Astrocyte (in vitro differentiated cells and primary cell): ENCODE data around the gene ROBO2. TPM values are rescaled to one million over a fixed set of nuclear protein-coding genes. Genes with fewer than 3 reads are reported as not detected.

Experiments used
- DNase-seq: peaks from one replicate; pipeline ENCODE4 v3.0.0-alpha.2; 2010; ENCODE audit warnings: low read depth
- FAIRE-seq: peaks from 2 replicates; lab custom pipeline; 2011; peaks lifted over from hg19 to GRCh38; lab: Jason Lieb, UNC
- H2AFZ ChIP-seq: 2 replicates; pipeline ENCODE4 v1.6.0; 2012; ENCODE audit warnings: low read depth, low read length, inconsistent platforms
- H3K27ac ChIP-seq: 2 replicates; pipeline ENCODE4 v1.5.1; 2011; ENCODE audit warnings: low read depth, low read length, inconsistent platforms
- H3K27me3 ChIP-seq: 2 replicates; pipeline ENCODE4 v1.6.0; 2011; ENCODE audit warnings: low read length, inconsistent platforms; ENCODE audit not compliant: insufficient read depth
- H3K36me3 ChIP-seq: 2 replicates; pipeline ENCODE4 v1.5.1; 2011; ENCODE audit warnings: low read length, inconsistent platforms; ENCODE audit not compliant: insufficient read depth
- H3K4me1 ChIP-seq: 2 replicates; pipeline ENCODE4 v1.5.1; 2011; ENCODE audit warnings: low read length, inconsistent platforms; ENCODE audit not compliant: insufficient read depth
- H3K4me2 ChIP-seq: 2 replicates; pipeline ENCODE4 v1.6.0; 2012; ENCODE audit warnings: low read length, inconsistent platforms
- H3K4me3 ChIP-seq: 2 replicates; pipeline ENCODE4 v1.5.1; 2011; ENCODE audit warnings: low read depth, mild to moderate bottlenecking, low read length, inconsistent platforms; ENCODE audit not compliant: insufficient read depth
- H3K79me2 ChIP-seq: 2 replicates; pipeline ENCODE4 v1.6.0; 2012; ENCODE audit warnings: mild to moderate bottlenecking, low read length, inconsistent platforms; ENCODE audit not compliant: insufficient read depth
- H3K9ac ChIP-seq: 2 replicates; pipeline ENCODE4 v1.6.0; 2012; ENCODE audit warnings: mild to moderate bottlenecking, low read length, inconsistent platforms
- H3K9me3 ChIP-seq: 2 replicates; pipeline ENCODE4 v1.5.1; 2012; ENCODE audit warnings: low read depth, mild to moderate bottlenecking, low read length, inconsistent platforms; ENCODE audit not compliant: insufficient read depth
- H4K20me1 ChIP-seq: 2 replicates; pipeline ENCODE4 v1.6.0; 2012; ENCODE audit warnings: low read length, inconsistent platforms; ENCODE audit not compliant: insufficient read depth
- H3K27ac Mint-ChIP-seq: one replicate; pipeline ENCODE4 v1.8.0; 2021; ENCODE audit warnings: mild to moderate bottlenecking, mixed read lengths; ENCODE audit not compliant: unreplicated experiment
- H3K27me3 Mint-ChIP-seq: one replicate; pipeline ENCODE4 v1.8.0; 2021; ENCODE audit warnings: low read depth, mixed read lengths; ENCODE audit not compliant: unreplicated experiment
- H3K36me3 Mint-ChIP-seq: one replicate; pipeline ENCODE4 v1.8.0; 2021; ENCODE audit warnings: low read depth, mixed read lengths; ENCODE audit not compliant: unreplicated experiment
- H3K4me1 Mint-ChIP-seq: one replicate; pipeline ENCODE4 v1.8.0; 2021; ENCODE audit warnings: low read depth, mixed read lengths; ENCODE audit not compliant: unreplicated experiment
- H3K4me3 Mint-ChIP-seq: one replicate; pipeline ENCODE4 v1.8.0; 2021; ENCODE audit warnings: mild to moderate bottlenecking, moderate library complexity, mixed read lengths; ENCODE audit not compliant: unreplicated experiment
- H3K9me3 Mint-ChIP-seq: one replicate; pipeline ENCODE4 v1.8.0; 2021; ENCODE audit warnings: mild to moderate bottlenecking, mixed read lengths; ENCODE audit not compliant: unreplicated experiment
- EZH2 ChIP-seq: IDR thresholded peaks from 2 replicates; pipeline ENCODE4 v1.6.1; 2012; ENCODE audit warnings: mild to moderate bottlenecking, low read length, inconsistent platforms; ENCODE audit not compliant: insufficient read depth
- total RNA-seq: library from RNA; stranded (reverse); gene quantifications from 2 replicates; pipeline ENCODE4 v1.2.1, GENCODE V29; 2021
- TF ChIP-seq, protein P1 (sequence below): IDR thresholded peaks from 2 replicates; pipeline ENCODE4 v1.5.1; 2011; ENCODE audit warnings: low read depth, mild to moderate bottlenecking, inconsistent platforms, low read length, moderate library complexity; ENCODE audit not compliant: insufficient read depth

Gene ROBO2
- total RNA-seq, 1 donor from 2014 or later, result 1.4 TPM

DNA sequence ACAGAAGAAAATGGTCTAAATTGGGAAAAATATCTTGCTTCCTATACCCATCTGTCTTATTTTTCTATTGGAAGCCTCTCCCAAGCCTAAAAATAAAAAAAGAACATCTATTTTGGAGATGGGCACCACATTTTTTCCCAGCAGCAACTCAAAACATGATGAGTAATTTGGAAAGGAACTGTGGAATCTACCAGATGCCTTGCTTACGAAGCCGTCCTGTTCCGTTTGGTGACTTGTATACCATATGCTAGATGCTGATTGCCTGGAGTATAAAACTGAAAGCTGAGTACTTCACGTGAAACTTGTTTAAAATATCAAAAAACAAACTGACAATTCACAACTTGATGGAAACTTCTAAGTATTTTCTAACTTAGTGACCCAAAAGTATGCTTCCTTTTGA is 491.0 kb downstream of the ROBO2 start:
- Histone ChIP-seq H3K27ac (no peak overlapping the region), H2AFZ (no peak overlapping the region), H3K27me3 (no peaks in the 10 kb centered on the region), H4K20me1 (no peaks in the 10 kb centered on the region), H3K4me2 (no peak overlapping the region), H3K4me3 (no peak overlapping the region), H3K9me3 (peaks cover 5% of the 10 kb centered on the region), H3K4me1 (no peaks in the 10 kb centered on the region), H3K79me2 (no peaks in the 10 kb centered on the region), H3K36me3 (no peaks in the 10 kb centered on the region), H3K9ac (no peak overlapping the region)
- H3K4me1 Mint-ChIP-seq, result peaks cover 2% of the 10 kb centered on the region
- TF ChIP-seq, protein P1, sequence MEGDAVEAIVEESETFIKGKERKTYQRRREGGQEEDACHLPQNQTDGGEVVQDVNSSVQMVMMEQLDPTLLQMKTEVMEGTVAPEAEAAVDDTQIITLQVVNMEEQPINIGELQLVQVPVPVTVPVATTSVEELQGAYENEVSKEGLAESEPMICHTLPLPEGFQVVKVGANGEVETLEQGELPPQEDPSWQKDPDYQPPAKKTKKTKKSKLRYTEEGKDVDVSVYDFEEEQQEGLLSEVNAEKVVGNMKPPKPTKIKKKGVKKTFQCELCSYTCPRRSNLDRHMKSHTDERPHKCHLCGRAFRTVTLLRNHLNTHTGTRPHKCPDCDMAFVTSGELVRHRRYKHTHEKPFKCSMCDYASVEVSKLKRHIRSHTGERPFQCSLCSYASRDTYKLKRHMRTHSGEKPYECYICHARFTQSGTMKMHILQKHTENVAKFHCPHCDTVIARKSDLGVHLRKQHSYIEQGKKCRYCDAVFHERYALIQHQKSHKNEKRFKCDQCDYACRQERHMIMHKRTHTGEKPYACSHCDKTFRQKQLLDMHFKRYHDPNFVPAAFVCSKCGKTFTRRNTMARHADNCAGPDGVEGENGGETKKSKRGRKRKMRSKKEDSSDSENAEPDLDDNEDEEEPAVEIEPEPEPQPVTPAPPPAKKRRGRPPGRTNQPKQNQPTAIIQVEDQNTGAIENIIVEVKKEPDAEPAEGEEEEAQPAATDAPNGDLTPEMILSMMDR, result no peak
- no peak for TF ChIP-seq EZH2
- no peaks in the 10 kb centered on the region for H3K36me3 Mint-ChIP-seq
- no peaks in the 10 kb centered on the region for H3K27me3 Mint-ChIP-seq
- H3K4me3 Mint-ChIP-seq, result no peak overlapping the region
- peaks cover 7% of the 10 kb centered on the region for H3K9me3 Mint-ChIP-seq
- FAIRE-seq (no peak), DNase-seq (no peak)
- H3K27ac Mint-ChIP-seq, result no peak overlapping the region

GRCh38 chr3:77535116-77535515 is 495.2 kb downstream of the ROBO2 start:
- H3K27me3 Mint-ChIP-seq, result no peaks in the 10 kb centered on the region
- H3K27ac Mint-ChIP-seq, result no peak overlapping the region
- Histone ChIP-seq H3K4me1 (no peaks in the 10 kb centered on the region), H2AFZ (no peak overlapping the region), H3K4me3 (no peak overlapping the region), H3K9me3 (peaks cover 5% of the 10 kb centered on the region), H4K20me1 (no peaks in the 10 kb centered on the region), H3K36me3 (no peaks in the 10 kb centered on the region), H3K4me2 (no peak overlapping the region), H3K27me3 (no peaks in the 10 kb centered on the region), H3K9ac (no peak overlapping the region), H3K79me2 (no peaks in the 10 kb centered on the region), H3K27ac (no peak overlapping the region)
- TF ChIP-seq, protein P1, result no peak
- TF ChIP-seq EZH2, result no peak
- no peaks in the 10 kb centered on the region for H3K36me3 Mint-ChIP-seq
- peaks cover 3% of the 10 kb centered on the region for H3K4me1 Mint-ChIP-seq
- H3K9me3 Mint-ChIP-seq, result peaks cover 9% of the 10 kb centered on the region
- no peak for FAIRE-seq
- no peak overlapping the region for H3K4me3 Mint-ChIP-seq
- no peak for DNase-seq

GRCh38 chr3:77536038-77536775 is 496.3 kb downstream of the ROBO2 start:
- no peaks in the 10 kb centered on the region for H3K27me3 ChIP-seq
- H2AFZ ChIP-seq, result no peak overlapping the region
- no peaks in the 10 kb centered on the region for H3K79me2 ChIP-seq
- Mint-ChIP-seq H3K36me3 (no peaks in the 10 kb centered on the region), H3K27ac (no peak overlapping the region), H3K9me3 (peaks cover 9% of the 10 kb centered on the region), H3K4me1 (peaks cover 3% of the 10 kb centered on the region), H3K27me3 (no peaks in the 10 kb centered on the region), H3K4me3 (no peak overlapping the region)
- TF ChIP-seq EZH2, result no peak
- TF ChIP-seq, protein P1, result no peak
- DNase-seq (no peak), FAIRE-seq (no peak)
- no peak overlapping the region for H3K27ac ChIP-seq
- H3K4me2 ChIP-seq, result no peak overlapping the region
- no peaks in the 10 kb centered on the region for H4K20me1 ChIP-seq
- no peak overlapping the region for H3K9ac ChIP-seq
- no peaks in the 10 kb centered on the region for H3K36me3 ChIP-seq
- no peaks in the 10 kb centered on the region for H3K4me1 ChIP-seq
- no peak overlapping the region for H3K4me3 ChIP-seq
- H3K9me3 ChIP-seq, result peaks cover 5% of the 10 kb centered on the region
